EH (cell line): Measurements from ENCODE around the gene SYT12.
A peak's percentile ranks its signal among the peaks of the same experiment; 100 is the strongest.
"Not testable (repeated sequence)": the region's sequence is repeated elsewhere in the genome, so short reads cannot be mapped to it uniquely, and the experiment has no call there.

Experiments used
- DNase-seq: peaks from one replicate; pipeline ENCODE4 v3.0.0-alpha.2; 2015; ENCODE audit warnings: low read depth

Gene SYT12, protein sequence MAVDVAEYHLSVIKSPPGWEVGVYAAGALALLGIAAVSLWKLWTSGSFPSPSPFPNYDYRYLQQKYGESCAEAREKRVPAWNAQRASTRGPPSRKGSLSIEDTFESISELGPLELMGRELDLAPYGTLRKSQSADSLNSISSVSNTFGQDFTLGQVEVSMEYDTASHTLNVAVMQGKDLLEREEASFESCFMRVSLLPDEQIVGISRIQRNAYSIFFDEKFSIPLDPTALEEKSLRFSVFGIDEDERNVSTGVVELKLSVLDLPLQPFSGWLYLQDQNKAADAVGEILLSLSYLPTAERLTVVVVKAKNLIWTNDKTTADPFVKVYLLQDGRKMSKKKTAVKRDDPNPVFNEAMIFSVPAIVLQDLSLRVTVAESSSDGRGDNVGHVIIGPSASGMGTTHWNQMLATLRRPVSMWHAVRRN

DNA sequence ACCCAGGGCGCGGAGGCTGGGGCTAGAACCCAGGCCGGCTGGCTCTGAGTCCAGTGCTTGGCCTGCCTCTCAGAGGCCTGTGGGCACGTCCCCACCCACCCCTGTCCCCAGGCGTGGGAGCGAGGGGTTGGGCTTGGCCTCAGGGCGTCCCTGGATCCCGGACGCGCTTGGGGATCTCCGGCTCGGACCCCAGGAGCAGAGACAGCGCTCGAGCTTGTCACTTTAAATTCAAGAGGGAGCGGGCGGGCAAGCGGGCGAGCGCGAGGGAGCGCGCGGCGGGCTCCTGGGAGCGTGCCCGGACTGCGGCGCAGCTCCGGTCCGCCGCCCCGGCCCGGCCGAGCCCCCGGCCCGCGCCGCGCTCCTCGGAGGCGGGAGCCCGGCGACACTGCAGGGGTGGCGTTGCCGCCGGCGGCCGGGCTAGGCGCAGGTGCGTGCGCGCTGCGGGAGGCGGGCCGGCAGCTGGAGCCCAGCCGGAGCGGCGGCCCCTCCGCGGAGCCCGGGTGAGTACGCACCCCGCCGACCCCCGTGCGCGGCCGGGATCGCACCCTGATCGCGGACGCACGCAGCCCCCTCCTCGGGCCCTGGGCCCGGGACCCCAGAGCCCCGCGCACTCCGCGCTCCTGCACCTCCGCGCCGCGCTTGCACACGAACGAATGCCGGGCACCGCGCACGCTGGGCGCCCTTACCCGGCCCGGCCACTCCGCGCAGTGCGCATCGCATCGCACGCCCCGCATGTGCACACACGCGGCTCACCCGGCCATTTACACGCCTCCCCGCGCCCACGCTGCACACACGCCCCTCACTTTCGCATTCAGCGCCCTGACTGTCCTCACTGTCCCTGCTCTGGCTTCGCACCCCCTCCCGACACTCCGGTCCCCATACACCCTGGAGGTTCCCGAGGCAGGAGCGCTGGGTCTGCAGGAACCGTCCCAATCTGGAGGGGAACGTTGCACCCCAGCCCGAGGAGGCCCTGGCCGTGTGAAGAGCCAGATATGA lies at the start of gene SYT12:
SYT12 (plus strand) TSS at position 174 of the 996 bp plus-strand sequence. CDS start 7,011 bp downstream, outside the sequence.
- no peak for DNase-seq

DNA sequence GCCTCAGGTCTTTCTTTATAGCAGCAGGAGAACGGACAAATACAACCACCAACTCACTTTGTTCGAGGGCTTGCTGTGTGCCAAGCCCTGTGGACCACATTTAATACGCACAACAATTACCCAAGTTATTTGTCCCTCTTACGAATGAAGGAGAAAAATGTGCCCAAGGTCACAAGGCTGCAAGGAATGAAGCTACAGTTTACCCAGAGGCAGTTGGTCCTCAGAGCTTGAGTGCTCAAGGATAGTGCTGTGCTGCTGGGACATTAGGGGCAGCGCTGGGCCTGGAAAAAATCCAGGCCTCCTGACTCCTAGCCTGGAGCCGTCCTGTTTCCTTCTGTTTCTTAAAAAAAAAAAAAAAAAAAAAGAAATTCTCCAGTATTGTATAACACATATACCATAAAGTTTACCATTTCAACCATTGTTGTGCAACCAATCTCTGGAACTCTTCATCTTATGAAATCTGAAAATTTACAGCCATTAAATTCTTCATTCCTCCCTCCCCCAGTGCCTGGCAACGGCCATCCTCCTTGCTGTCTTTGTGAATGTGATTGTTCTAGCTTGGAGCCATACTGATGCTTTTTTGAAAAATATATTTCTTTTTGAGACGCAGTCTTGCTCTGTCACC lies 48.9 kb upstream of the SYT12 start:
- DNase-seq = peak; percentile 51

DNA sequence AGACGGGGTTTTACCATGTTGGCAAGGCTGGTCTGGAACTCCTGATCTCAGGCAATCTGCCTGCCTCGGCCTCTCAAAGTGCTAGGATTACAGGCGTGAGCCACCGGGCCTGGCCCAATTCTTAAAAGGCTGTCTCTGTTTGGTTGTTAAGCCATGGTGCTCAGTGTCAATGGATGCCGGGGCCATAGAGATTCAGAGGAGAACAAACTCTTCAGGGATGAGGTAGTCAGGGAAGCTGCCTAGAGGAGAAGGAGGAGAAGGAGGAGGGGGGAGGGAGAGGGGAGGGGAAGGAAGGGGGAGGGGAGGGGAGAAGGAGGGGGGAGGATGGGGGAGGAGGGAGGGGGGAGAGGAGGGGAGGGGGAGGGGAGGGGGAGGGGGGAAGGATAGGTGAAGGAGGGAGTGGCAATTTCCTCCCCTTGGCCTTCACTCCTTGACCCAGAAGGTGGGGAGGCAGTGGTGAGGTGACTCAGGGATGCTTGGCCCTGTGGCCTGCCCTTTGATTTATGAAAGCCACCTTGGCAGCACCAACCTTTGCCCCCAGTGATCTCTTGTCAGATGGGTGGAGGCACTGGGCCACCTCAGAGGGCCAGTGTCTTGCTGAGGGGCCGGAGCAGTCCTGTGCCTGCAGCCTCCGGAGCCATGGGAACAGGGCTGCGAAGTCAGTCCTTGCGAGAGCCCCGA lies 48.1 kb upstream of the SYT12 start, which contains the start of gene C11orf86:
C11orf86 (plus strand) TSS at position 581 of the 681 bp plus-strand sequence; CDS start at position 640, 59 bp downstream.
- DNase-seq = no peak

DNA sequence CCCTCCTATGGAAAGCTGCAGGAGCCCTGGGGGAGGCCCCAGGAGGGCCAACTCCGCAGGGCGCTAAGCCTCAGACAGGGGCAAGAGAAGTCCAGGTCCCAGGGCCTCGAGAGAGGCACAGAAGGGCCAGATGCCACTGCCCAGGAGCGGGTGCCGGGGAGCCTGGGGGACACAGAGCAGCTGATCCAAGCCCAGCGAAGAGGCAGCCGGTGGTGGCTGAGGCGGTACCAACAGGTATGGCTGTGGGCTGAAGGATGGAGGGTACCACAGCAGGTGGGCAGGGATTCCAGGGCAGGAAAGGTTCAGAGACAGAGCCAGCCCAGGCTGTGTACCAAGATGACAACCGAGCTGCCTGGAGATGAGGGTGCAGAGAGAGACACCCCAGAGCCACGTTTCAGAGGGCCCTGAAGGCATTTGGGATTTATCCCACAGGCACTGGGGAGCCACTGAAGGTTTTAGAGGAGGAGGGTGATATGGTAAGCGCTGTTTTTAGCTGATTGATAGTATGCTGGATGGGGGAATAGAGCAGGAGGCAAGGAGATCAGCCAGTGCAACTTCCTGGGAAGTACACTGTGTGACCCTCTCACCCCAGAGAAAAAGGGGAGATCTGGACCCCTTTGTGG lies 47.4 kb upstream of the SYT12 start:
- DNase-seq = no peak

DNA sequence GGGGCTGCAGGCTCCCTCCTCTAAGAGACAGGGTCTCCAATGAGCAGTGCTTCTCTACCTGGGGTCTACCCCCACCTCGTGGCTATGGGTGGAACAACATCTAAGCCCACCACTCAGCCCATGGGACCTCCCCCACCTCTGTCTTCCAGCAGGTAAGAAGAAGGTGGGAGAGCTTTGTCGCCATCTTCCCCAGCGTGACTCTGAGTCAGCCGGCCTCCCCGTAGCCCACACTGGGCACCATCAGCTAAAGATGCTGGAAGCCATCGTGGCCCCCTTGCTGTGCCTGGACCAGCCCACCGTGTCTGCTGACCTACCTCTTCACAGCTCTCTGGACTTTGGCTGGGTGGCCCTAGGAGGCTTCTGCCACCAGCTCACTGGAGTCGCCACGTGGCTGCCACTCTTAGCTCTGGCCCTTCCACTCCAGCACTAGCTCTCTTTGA lies 46.9 kb upstream of the SYT12 start:
- DNase-seq = no peak

DNA sequence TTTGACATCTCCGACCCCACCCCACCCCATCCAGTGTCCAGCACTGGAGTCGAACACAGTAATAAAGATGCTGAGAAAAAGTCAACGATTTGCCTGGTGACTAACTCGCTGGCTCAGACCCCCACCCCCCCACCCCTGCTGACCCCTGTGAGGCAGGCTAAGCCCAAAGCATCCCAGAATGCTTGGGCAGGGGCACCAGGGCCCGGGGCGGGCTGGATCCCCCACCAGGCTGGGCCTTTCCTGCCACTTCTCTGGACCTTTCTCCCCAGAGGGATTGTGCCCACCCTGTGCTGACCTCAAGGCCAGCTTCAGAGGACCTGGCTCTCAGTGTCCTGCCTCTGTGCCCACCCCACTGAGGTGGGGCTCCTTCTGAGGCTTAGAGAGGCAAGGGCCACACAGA lies 46.0 kb upstream of the SYT12 start:
- no peak for DNase-seq

DNA sequence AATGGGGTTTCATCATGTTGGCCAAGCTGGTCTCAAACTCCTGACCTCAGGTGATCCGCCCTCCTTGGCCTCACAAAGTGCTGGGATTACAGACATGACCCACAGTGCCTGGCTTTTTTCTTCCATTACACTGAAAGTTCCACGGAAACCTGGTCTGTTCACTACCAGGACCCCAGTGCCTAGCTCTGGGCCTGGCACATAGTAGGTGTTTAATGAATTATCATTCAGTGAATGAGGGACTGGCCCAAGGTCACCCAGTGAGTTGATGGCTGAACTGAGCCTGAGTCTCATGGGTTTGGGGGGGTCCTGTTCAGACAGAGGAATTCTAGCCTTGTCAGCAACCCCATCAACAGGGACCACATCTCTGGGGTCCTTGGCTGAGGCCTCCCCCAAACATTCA lies 44.7 kb upstream of the SYT12 start:
- DNase-seq = no peak

DNA sequence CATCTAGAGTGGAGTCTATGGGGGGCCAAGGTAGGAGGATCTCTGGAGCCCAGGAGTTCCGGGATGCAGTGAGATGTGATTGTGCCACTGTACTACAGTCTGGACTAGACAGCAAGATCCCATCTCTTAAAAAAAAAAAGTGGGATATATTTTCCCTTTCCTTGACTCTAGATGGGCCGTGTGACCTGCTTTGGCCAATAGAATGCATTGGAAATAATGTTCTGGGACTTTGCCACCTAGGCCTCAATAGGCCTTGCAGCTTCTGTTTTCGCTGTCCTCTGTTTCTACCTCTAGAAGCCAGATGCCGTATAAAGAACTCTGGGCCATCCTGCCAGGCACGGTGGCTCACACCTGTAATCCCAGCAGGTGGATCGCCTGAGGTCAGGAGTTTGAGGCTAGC lies 44.2 kb upstream of the SYT12 start:
- no peak for DNase-seq

DNA sequence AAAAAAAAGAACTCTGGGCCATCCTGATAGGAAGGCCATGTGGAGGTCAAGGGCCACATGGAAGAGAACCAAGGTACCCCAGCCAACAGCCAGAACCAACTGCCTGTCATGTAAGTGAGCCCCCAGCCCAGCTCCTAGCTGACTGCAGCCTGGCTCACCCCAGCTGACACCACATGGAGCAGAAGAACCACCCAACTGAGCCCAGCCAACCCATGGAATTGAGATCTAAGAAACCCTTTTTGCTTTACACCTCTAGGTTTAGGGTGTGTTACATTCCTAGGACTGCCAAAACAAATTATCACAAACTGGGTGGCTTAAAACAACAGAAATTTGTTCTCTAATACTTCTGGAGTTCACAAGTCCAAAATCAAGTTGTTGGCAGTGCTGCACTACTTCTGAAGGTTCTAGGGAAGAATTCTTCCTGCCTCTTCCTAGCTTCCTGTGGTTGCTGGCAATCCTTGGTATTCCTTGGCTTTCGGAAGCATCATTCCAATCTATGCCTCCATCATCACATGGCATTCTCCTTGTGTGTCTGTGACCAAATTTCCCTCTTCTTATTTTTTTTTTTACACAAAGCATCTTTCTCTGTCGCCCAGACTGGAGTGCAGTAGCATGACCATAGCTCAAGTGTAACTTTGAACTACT lies 43.5 kb upstream of the SYT12 start:
- peak; percentile 80 for DNase-seq

DNA sequence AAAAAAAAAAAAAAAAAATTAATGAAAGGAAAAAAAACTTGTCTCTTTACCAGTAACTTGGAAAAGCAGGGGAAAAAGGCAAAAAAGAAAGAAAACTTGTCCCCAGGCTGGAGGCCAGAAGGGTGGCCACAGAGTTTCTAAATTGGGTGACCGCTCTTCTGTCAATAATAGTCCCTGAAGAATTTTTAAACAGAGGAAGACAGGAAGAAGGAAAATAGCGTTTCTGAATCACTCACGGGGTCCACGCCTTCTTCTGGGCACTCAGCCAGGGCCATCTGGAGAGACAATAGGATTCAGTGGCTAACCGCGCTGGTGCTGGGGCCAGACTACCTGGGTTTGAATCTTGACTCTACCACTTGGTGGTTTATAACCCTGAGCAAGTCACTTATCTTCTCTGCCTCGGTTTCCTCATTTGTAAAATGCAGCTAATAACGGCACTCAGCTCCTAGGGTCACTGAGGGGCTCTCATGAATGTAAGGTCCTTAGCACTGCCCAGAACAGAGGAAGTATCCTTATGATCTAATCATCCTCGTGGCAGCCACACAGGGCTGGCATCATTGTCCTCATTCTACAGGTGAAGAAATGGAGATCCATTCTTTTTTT lies 40.9 kb upstream of the SYT12 start:
- peak; percentile 96 for DNase-seq

DNA sequence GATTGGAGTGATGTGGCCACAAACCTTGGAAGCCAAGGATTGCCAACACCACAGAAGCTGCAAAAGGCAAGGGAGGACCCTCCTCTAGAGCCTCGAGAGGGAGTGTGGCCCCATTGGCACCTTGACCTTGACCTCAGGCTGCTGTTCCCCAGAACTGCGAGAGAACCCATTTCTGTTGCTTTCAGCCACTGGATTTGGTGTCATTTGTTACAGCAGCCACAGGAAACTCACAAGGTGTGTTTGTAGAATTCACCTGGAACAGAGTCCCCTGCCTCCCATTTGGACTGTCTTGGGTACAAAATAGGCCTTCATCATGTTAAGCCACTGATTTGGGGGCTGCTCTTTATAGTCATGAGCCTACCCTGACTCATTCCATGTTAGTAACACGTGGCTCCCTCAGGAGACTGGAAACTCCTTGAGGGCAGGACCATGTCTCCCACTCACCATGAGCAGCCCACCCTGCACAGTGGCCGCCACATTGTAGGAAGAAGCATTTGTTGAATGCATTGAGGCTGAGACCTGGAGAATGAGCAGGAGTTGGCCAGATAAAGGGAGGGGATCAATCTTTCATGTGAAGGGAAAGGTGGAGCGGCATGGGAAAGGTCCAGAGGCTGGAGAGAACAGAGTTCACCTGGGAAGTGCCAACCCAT lies 39.5 kb upstream of the SYT12 start:
- DNase-seq = no peak

DNA sequence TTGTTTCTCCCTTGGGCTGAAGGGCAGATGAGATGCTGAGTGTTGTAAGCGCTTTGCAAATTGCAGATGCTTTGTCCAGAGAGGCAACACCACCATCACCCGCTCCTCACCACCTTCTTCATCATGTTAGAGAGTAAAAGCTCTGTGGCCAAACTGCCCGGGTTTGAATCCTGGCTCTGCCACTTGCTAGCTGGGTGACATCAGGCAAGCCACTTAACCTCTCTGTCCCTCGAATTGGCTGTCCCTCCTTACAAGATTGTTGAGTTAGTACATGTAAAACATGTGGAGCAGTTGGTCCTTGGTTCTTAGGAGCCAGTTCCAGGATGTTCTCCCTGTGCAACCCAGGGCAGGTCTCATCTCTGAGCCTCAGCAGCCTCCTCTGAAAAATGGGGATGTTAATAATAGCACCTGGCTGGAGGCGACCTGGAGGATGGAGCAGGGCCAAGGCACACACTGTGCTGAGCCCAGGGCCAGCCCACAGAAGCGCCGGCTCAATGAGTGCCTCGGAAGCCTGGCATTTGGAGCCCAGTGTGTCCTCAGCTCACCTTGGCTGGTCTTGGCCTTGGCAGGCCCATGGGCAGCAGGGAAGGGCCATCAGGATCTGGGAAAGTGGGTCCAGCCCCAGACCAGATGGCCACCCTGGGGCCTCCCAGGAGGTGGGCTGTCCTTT lies 37.3 kb upstream of the SYT12 start:
- DNase-seq = no peak

DNA sequence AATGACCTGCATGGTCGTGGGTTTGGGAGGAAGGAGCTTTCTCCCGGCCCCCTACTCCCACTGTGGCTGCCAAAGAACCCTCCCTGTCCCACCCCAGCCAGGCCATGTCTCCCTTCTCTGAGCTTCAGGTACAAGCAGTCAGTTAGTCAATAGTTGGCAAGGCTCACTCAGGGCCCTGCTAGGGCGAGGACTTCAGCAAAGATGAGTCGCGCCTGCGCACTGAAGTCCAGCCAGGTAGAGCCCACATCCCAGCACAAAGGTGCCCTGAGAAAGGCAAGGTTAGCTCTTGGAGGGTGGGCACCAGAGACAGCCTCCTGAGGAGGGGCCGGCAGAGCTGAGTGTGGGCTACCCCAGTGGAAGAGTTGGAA lies 36.8 kb upstream of the SYT12 start:
- no peak for DNase-seq

DNA sequence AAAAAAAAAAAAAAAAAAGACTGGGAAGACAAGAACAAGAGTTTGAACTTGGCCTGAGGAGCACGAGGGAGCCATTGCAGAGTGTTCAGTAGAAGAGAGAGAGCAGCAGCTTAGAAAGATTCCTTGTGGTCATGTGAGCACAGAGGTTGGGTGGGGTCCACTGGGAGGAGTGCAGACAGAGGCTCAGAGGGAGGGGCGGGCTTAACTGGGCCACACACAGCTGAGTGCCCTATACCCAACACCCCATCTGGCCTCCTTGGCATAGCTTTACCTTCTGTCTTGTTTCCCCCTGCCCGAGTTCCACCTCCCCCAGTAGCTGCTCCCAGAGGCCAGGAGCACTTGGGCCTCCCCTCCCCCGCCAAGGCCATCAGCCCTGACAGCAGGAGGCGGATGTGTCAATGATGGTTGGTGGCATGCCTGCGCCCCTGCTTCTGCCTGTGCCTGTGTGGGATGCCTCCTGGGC lies 35.7 kb upstream of the SYT12 start:
- DNase-seq = no peak

DNA sequence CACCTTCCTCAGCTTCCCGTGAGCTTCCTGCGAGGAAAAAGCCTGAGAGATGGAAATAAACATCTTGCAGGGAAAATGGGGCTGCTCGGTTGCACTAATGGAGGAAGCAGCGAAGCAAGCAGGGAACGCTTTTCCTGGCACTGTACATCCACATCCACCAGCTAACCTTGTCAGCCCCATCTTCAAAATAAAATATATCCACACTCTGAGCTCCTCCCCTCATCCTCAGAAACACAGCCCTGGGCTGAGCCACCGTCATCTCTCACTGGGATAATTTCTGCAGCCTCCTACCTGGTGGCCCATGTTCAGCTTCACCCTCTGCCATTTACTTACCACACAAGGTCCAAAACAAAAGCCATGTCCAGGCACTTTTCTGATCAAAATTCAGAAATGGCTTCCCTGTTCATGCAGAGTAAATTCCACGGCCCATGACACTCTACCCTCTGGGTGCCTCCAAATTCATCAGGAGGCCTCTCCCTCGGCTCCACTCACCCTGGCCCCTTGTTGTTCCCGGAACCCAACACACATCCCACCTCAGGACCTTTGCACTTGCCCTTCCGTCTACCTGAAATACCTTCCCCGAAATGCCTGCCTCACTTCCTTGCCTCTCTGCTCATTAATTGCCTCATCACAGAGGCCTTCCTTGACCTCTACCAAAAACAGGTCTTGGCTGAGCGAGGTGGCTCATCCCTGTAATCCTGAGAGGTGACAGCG lies 34.9 kb upstream of the SYT12 start:
- DNase-seq = no peak

DNA sequence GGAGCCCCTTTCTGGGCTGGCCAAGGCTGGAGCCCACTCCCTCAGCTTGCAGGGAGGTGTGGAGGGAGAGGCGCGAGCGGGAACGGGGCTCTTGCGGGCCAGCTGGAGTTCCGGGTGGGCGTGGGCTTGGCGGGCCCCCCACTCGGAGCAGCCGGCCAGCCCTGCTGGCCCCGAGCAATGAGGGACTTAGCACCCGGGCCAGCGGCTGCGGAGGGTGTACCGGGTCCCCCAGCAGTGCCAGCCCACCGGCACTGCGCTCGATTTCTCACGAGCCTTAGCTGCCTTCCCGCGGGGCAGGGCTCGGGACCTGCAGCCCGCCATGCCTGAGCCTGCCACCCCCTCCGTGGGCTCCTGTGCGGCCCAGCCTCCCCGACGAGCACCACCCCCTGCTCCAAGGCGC lies 34.2 kb upstream of the SYT12 start:
- DNase-seq = not testable (repeated sequence)

DNA sequence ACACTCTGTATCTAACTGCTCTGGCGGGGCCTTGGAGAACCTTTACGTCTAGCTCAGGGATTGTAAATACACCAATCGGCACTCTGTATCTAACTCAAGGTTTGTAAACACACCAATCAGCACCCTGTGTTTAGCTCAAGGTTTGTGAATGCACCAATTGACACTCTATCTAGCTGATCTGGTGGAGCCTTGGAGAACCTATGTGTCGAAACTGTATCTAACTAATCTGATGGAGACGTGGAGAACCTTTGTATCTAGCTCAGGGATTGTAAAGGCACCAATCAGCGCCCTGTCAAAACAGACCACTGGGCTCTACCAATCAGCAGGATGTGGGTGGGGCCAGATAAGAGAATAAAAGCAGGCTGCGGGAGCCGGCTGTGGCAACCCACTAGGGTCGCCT lies 33.6 kb upstream of the SYT12 start:
- not testable (repeated sequence) for DNase-seq

DNA sequence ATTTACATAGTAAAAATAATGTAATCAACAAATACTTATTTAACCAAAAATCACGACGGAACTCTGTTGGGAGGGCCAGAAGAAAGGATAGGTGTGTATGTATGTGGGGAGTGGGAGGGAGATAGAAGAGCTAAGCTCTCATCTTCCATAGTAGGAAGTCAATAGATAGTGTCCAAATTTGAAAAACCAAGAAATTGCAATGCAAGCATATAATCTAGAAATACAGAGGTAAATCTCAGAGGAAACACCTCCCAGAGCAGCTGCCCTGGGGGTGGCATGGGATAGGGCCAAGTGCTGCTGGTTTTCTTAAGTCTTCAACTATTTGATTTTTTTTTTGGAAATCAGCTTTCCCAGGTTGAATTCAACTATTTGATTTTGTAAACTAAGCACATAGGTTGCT lies 30.9 kb upstream of the SYT12 start:
- DNase-seq = no peak
